A673 (cell line): Measurements from ENCODE around the gene COL4A1.

Experiments used
- CTCF ChIP-seq: fragments of 300-800, 200-600 bp; sonication (generic); conservative IDR thresholded peaks from 2 replicates; pipeline ENCODE4 v1.5.1; 2017; ENCODE audit warnings: low read depth, mild to moderate bottlenecking, antibody characterized with exemption, low read length, moderate library complexity, mixed read lengths
- EZH2 ChIP-seq: fragments of 200-600 bp; sonication (generic); IDR thresholded peaks from 2 replicates; pipeline ENCODE4 v1.6.1; 2017; ENCODE audit warnings: borderline replicate concordance, low read depth, mild to moderate bottlenecking, mixed read lengths, antibody characterized with exemption, low read length; ENCODE audit not compliant: poor library complexity, severe bottlenecking

GRCh38 chr13:110302997-110303396, 4.0 kb downstream of the COL4A1 start:
- TF ChIP-seq CTCF = no peak
- no peak for TF ChIP-seq EZH2
